Stimulated activated CD4-positive, alpha-beta T cell treated with anti-CD3 and anti-CD28 coated beads, Interleukin-15, amount 100 ng/mL, for 1 hour (primary cell): ENCODE results near the gene TENM3.

Source experiments
- DNase-seq, 2 donors: peaks; one replicate each; pipeline ENCODE4 v3.0.0-alpha.2; 2020; ENCODE audit warnings: low read depth in 1 of 2, low spot score in 1 of 2

The TENM3 gene

GRCh38 chr4:182448281-182449151, 205.3 kb downstream of the TENM3 start:
- peak in 1 of 2 donors; percentile 35 for DNase-seq

GRCh38 chr4:182449186-182449929, 206.2 kb downstream of the TENM3 start:
- DNase-seq, result no peak

GRCh38 chr4:182449930-182450439, 206.8 kb downstream of the TENM3 start:
- DNase-seq, result no peak

GRCh38 chr4:182451441-182451840, 208.2 kb downstream of the TENM3 start:
- no peak for DNase-seq

GRCh38 chr4:182453830-182454229, 210.6 kb downstream of the TENM3 start:
- no peak for DNase-seq

GRCh38 chr4:182454440-182455013, 211.3 kb downstream of the TENM3 start:
- no peak for DNase-seq

- no peak for DNase-seq
These were observed 221.9 kb downstream of the TENM3 start for GRCh38 chr4:182465114-182465513.

GRCh38 chr4:182465979-182466378, 222.8 kb downstream of the TENM3 start:
- no peak for DNase-seq

GRCh38 chr4:182470215-182470614, 227.0 kb downstream of the TENM3 start:
- DNase-seq, result no peak

GRCh38 chr4:182475539-182475938, 232.3 kb downstream of the TENM3 start:
- DNase-seq, result no peak

- DNase-seq, result no peak
These were observed 235.3 kb downstream of the TENM3 start for GRCh38 chr4:182478475-182478874.

- DNase-seq, result no peak
These were observed 240.5 kb downstream of the TENM3 start for GRCh38 chr4:182483685-182484084.

GRCh38 chr4:182486881-182487280, 243.7 kb downstream of the TENM3 start:
- DNase-seq, result no peak

GRCh38 chr4:182488896-182489295, 245.7 kb downstream of the TENM3 start:
- no peak for DNase-seq

GRCh38 chr4:182489607-182490006, 246.4 kb downstream of the TENM3 start:
- no peak for DNase-seq

- no peak for DNase-seq
These were observed 248.5 kb downstream of the TENM3 start for GRCh38 chr4:182491719-182492118.

- no peak for DNase-seq
These were observed 249.2 kb downstream of the TENM3 start for GRCh38 chr4:182492423-182492822.

- DNase-seq, result no peak
These were observed 250.2 kb downstream of the TENM3 start for GRCh38 chr4:182493377-182493776.

GRCh38 chr4:182494103-182494502, 250.9 kb downstream of the TENM3 start:
- no peak for DNase-seq

GRCh38 chr4:182495031-182495430, 251.8 kb downstream of the TENM3 start:
- no peak for DNase-seq

- DNase-seq, result no peak
These were observed 252.6 kb downstream of the TENM3 start for GRCh38 chr4:182495645-182496385.
